Esophagus squamous epithelium (tissue), 4 donors: ENCODE measurements around the gene ANKRA2.

Experiments used
- POLR2A ChIP-seq, 4 donors: fragments of 450-650 bp; IDR thresholded peaks; one replicate each; pipeline ENCODE4 v1.6.1; 2017; ENCODE audit warnings: antibody characterized with exemption in 4 of 4, mild to moderate bottlenecking in 4 of 4, moderate library complexity in 3 of 4
- TF ChIP-seq, protein P1 (sequence below), 6 experiments: fragments of 450-650 bp in 4 of 6; fragments of 200-600 bp in 2 of 6; sonication (generic) in 2 of 6; IDR thresholded peaks; one replicate each; pipeline ENCODE4 v1.5.1; 2016 to 2019; ENCODE audit warnings: antibody characterized with exemption in 6 of 6, mild to moderate bottlenecking in 4 of 6, moderate library complexity in 4 of 6

- TF ChIP-seq, protein P1, sequence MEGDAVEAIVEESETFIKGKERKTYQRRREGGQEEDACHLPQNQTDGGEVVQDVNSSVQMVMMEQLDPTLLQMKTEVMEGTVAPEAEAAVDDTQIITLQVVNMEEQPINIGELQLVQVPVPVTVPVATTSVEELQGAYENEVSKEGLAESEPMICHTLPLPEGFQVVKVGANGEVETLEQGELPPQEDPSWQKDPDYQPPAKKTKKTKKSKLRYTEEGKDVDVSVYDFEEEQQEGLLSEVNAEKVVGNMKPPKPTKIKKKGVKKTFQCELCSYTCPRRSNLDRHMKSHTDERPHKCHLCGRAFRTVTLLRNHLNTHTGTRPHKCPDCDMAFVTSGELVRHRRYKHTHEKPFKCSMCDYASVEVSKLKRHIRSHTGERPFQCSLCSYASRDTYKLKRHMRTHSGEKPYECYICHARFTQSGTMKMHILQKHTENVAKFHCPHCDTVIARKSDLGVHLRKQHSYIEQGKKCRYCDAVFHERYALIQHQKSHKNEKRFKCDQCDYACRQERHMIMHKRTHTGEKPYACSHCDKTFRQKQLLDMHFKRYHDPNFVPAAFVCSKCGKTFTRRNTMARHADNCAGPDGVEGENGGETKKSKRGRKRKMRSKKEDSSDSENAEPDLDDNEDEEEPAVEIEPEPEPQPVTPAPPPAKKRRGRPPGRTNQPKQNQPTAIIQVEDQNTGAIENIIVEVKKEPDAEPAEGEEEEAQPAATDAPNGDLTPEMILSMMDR (IDR thresholded peaks at IDR 0.05) = no peak
- no peak for TF ChIP-seq POLR2A (IDR thresholded peaks at IDR 0.05)
Observed at GRCh38 chr5:73612799-73613198, 47.4 kb upstream of the ANKRA2 start.
